OCI-M2 (cell line): ENCODE measurements around the gene GATA1.

ENCODE experiments used
- DNase-seq: peaks from one replicate; lab custom pipeline; 2025; ENCODE audit not compliant: unreplicated experiment; lab: John Stamatoyannopoulos, UW

The GATA1 gene

GRCh38 chrX:48839686-48840085 lies 53.3 kb downstream of the GATA1 start:
- DNase-seq, result no peak
